B cell (primary cell): ENCODE data around the gene PLD3. TPM values are rescaled to one million over a fixed set of nuclear protein-coding genes. Genes with fewer than 3 reads are reported as not detected.

ENCODE experiments used
- ATAC-seq: fragments of 200-7000 bp; cut with Tn5 transposase; one replicate; pipeline ENCODE4 v1.10.0; 2021; ENCODE audit warnings: low read depth, mild to moderate bottlenecking, moderate number of reproducible peaks, moderate library complexity
- CTCF ChIA-PET: fragments of 350-600 bp; sonication (Branson Sonifier 250); formaldehyde crosslinking; loops from one replicate; lab custom pipeline; 2021; ENCODE audit warnings: antibody characterized with exemption, inconsistent platforms; lab: Charles Lee
- POLR2A ChIA-PET: fragments of 350-600 bp; sonication (Branson Sonifier 250); formaldehyde crosslinking; loops from one replicate; lab custom pipeline; 2021; ENCODE audit warnings: antibody characterized with exemption; lab: Charles Lee
- DNase-seq: peaks from one replicate; pipeline ENCODE4 v3.0.0; 2013
- H2AFZ ChIP-seq: 2 replicates; pipeline ENCODE4 v1.6.1; 2012; ENCODE audit warnings: mild to moderate bottlenecking, low read depth, low read length; ENCODE audit not compliant: insufficient read depth, poor library complexity, severe bottlenecking
- H3K27ac ChIP-seq, 2 donors: 1 replicate in 1 of 2; 2 replicates in 1 of 2; pipeline ENCODE4 v1.5.1; 2012 to 2013; ENCODE audit warnings: low read length in 2 of 2, mild to moderate bottlenecking in 2 of 2, moderate library complexity in 1 of 2
- H3K27me3 ChIP-seq, 4 experiments: fragments of 200-600 bp in 1 of 4; sonication (generic) in 1 of 4; replicated peaks in 1 of 4; 1 replicate in 2 of 4; 2 replicates in 2 of 4; pipeline versions ENCODE4 v1.6.1 to v1.7.0; 2013 to 2016; ENCODE audit warnings: low read length in 3 of 4, mild to moderate bottlenecking in 2 of 4, mixed read lengths in 1 of 4, moderate library complexity in 1 of 4; ENCODE audit not compliant: insufficient read depth in 4 of 4, control insufficient read depth in 3 of 4; ENCODE audit errors: control extremely low read depth in 1 of 4
- H3K36me3 ChIP-seq, 2 experiments: replicated peaks in 1 of 2; 1 replicate in 1 of 2; 2 replicates in 1 of 2; pipeline versions ENCODE4 v1.6.1 to v1.7.1; 2013; ENCODE audit warnings: low read length in 1 of 2; ENCODE audit not compliant: insufficient read depth in 2 of 2, control insufficient read depth in 1 of 2; ENCODE audit errors: control extremely low read depth in 1 of 2, extremely low read depth in 1 of 2
- H3K4me1 ChIP-seq, 2 donors: fragments of 200-600 bp in 1 of 2; sonication (generic) in 1 of 2; 1 replicate in 1 of 2; 2 replicates in 1 of 2; pipeline versions ENCODE4 v1.5.1 to v1.6.1; 2013 to 2017; ENCODE audit warnings: low read length in 2 of 2; ENCODE audit not compliant: control insufficient read depth in 2 of 2, insufficient read depth in 2 of 2
- H3K4me2 ChIP-seq: replicated peaks from 2 replicates; pipeline ENCODE3; 2012; ENCODE audit warnings: mild to moderate bottlenecking, low read depth, low read length; ENCODE audit not compliant: poor library complexity, severe bottlenecking
- H3K4me3 ChIP-seq, 5 experiments: fragments of 200-600 bp in 1 of 5; sonication (generic) in 1 of 5; 1 replicate in 3 of 5; 2 replicates in 2 of 5; pipeline versions ENCODE4 v1.5.1 to v1.7.0; 2011 to 2016; ENCODE audit warnings: low read length in 4 of 5, mild to moderate bottlenecking in 4 of 5, low read depth in 2 of 5, control low read depth in 1 of 5, moderate library complexity in 1 of 5; ENCODE audit not compliant: insufficient read depth in 1 of 5; ENCODE audit errors: control extremely low read depth in 1 of 5, extremely low read depth in 1 of 5
- H3K79me2 ChIP-seq: fragments of 200-600 bp; sonication (generic); one replicate; pipeline ENCODE4 v1.6.0; 2016; ENCODE audit warnings: low read length; ENCODE audit not compliant: control insufficient read depth, insufficient read depth
- H3K9ac ChIP-seq: fragments of 200-600 bp; sonication (generic); 2 replicates; pipeline ENCODE4 v1.6.1; 2017; ENCODE audit warnings: mild to moderate bottlenecking, low read length, moderate library complexity
- H3K9me3 ChIP-seq, 3 donors: one replicate each; pipeline versions ENCODE4 v1.6.1 to v1.7.1; 2013; ENCODE audit warnings: low read length in 2 of 3; ENCODE audit not compliant: control insufficient read depth in 2 of 3, insufficient read depth in 1 of 3; ENCODE audit errors: control extremely low read depth in 1 of 3
- H4K20me1 ChIP-seq: 2 replicates; pipeline ENCODE4 v1.6.0; 2012; ENCODE audit warnings: mild to moderate bottlenecking, low read length; ENCODE audit not compliant: insufficient read depth, control insufficient read depth, poor library complexity, severe bottlenecking
- H3K27ac Mint-ChIP-seq: one replicate; pipeline ENCODE4 v1.8.0; 2021; ENCODE audit warnings: mixed read lengths
- H3K27me3 Mint-ChIP-seq: one replicate; pipeline ENCODE4 v1.8.0; 2021; ENCODE audit warnings: mixed read lengths
- H3K4me1 Mint-ChIP-seq: one replicate; pipeline ENCODE4 v1.8.0; 2021; ENCODE audit warnings: mixed read lengths
- H3K4me3 Mint-ChIP-seq: one replicate; pipeline ENCODE4 v1.8.0; 2021; ENCODE audit warnings: mixed read lengths
- H3K9me3 Mint-ChIP-seq: one replicate; pipeline ENCODE4 v1.8.0; 2022; ENCODE audit warnings: mixed read lengths; ENCODE audit not compliant: insufficient read depth
- CTCF ChIP-seq: fragments of 200-600 bp; IDR thresholded peaks from one replicate; pipeline ENCODE4 v1.8.0; 2022; ENCODE audit warnings: antibody characterized with exemption, mild to moderate bottlenecking
- EZH2 ChIP-seq: IDR thresholded peaks from 2 replicates; pipeline ENCODE4 v1.6.1; 2012; ENCODE audit warnings: borderline replicate concordance, low read depth, mild to moderate bottlenecking, moderate library complexity, low read length; ENCODE audit not compliant: insufficient read depth, poor library complexity, severe bottlenecking
- WGBS: methylation state at CpG from one replicate; pipeline ENCODE4 v1.1.5; 2013; ENCODE audit warnings: missing lambda C conversion rate; ENCODE audit not compliant: insufficient coverage; 5-methylcytosine and 5-hydroxymethylcytosine counted together
- intact Hi-C: fragments of 100-400 bp; cut with micrococcal nuclease; formaldehyde crosslinking; loops from one replicate; pipeline ENCODE4 v1.10.0; 2022
- polyA plus RNA-seq: library from polyadenylated mRNA; depleted of rRNA; stranded (reverse); fragments of >200 nt; gene quantifications from 2 replicates; pipeline ENCODE4 v1.2.3, GENCODE V29; 2012
- total RNA-seq, 2 donors: library from RNA; stranded (reverse); fragments of 120-200 nt in 1 of 2; gene quantifications; 1 replicate in 1 of 2; 2 replicates in 1 of 2; pipeline versions ENCODE4 v1.2.3 to v1.2.4, GENCODE V29; 2013 to 2022

The PLD3 gene
- total and polyA plus RNA-seq, 2 donors (not counting 1 experiment from before 2014, with no cell fraction given) = 61.7 to 153 TPM

GRCh38 chr19:40393894-40394815 is 45.7 kb downstream of the PLD3 start:
- intact Hi-C loops = no loop called here
- Mint-ChIP-seq H3K9me3 (no peaks in the 10 kb centered on the region), H3K27me3 (peaks cover 3% of the 10 kb centered on the region), H3K27ac (no peak overlapping the region), H3K4me1 (peaks cover 6% of the 10 kb centered on the region), H3K4me3 (no peak overlapping the region)
- Histone ChIP-seq H3K27me3 (peaks cover 0 to 6% (median 2%) of the 10 kb centered on the region in 4 experiments), H2AFZ (no peak overlapping the region), H3K9ac (no peak overlapping the region), H3K9me3 (peaks cover 0 to 3% (median 0%) of the 10 kb centered on the region in 3 donors), H3K27ac (no peak overlapping the region), H4K20me1 (no peaks in the 10 kb centered on the region), H3K4me1 (peaks cover 4 to 7% of the 10 kb centered on the region in 2 donors), H3K4me2 (no peak overlapping the region), H3K4me3 (no peak overlapping the region), H3K79me2 (no peaks in the 10 kb centered on the region), H3K36me3 (no peaks in the 10 kb centered on the region)
- ATAC-seq = no peak
- ChIA-PET POLR2A (no interaction called here), CTCF (interaction anchor here (1.4 kb wide), 1 partner anchor 26 kb away, joined by 4 read pairs; no protein-coding TSS in a partner anchor)
- DNase-seq = no peak
- TF ChIP-seq EZH2 = no peak
- TF ChIP-seq CTCF = no peak
- WGBS = 95% methylated on average over 40 of the region's 41 CpGs

GRCh38 chr19:40394816-40395210 is 46.3 kb downstream of the PLD3 start:
- peaks cover 8% of the 10 kb centered on the region for H3K27me3 Mint-ChIP-seq
- no peak overlapping the region for H3K4me2 ChIP-seq
- H3K36me3 ChIP-seq = no peaks in the 10 kb centered on the region
- H3K9me3 ChIP-seq = peaks cover 0 to 3% (median 0%) of the 10 kb centered on the region in 3 donors
- H3K79me2 ChIP-seq = no peaks in the 10 kb centered on the region
- ATAC-seq (no peak), DNase-seq (no peak)
- no peaks in the 10 kb centered on the region for H3K9me3 Mint-ChIP-seq
- H4K20me1 ChIP-seq = no peaks in the 10 kb centered on the region
- no peak overlapping the region for H3K27ac ChIP-seq
- H3K27ac Mint-ChIP-seq = no peak overlapping the region
- H3K4me3 Mint-ChIP-seq = no peak overlapping the region
- intact Hi-C loops = no loop called here
- TF ChIP-seq CTCF = no peak
- TF ChIP-seq EZH2 = no peak
- H3K4me1 Mint-ChIP-seq = peaks cover 9% of the 10 kb centered on the region
- H2AFZ ChIP-seq = no peak overlapping the region
- ChIA-PET POLR2A (no interaction called here), CTCF (interaction anchor here (1.4 to 1.6 kb wide), 2 partner anchors 26 to 89 kb away, joined by 4 to 5 read pairs; no protein-coding TSS in a partner anchor)
- H3K9ac ChIP-seq = no peak overlapping the region
- no peak overlapping the region for H3K4me3 ChIP-seq
- WGBS = 70% methylated on average over 13 of the region's 13 CpGs
- H3K27me3 ChIP-seq = peaks cover 0 to 6% (median 3%) of the 10 kb centered on the region in 4 experiments
- peaks cover 4 to 7% of the 10 kb centered on the region in 2 donors for H3K4me1 ChIP-seq
